Neural crest cell (in vitro differentiated cells): Measurements from ENCODE around the gene ME3. TPM values are rescaled to one million over a fixed set of nuclear protein-coding genes. Genes with fewer than 3 reads are reported as not detected.
"Not testable (repeated sequence)": the region's sequence is repeated elsewhere in the genome, so short reads cannot be mapped to it uniquely, and the experiment has no call there.

Experiments
- DNase-seq: peaks from one replicate; pipeline ENCODE4 v3.0.0; 2021; ENCODE audit warnings: low read depth, mixed read lengths, low spot score
- H3K27ac Mint-ChIP-seq: one replicate; pipeline ENCODE4 v1.8.0; 2021; ENCODE audit warnings: mild to moderate bottlenecking, mixed read lengths; ENCODE audit not compliant: unreplicated experiment
- H3K27me3 Mint-ChIP-seq: 2 replicates; pipeline ENCODE4 v1.8.0; 2021; ENCODE audit warnings: low read depth, mild to moderate bottlenecking, mixed read lengths
- H3K36me3 Mint-ChIP-seq: 2 replicates; pipeline ENCODE4 v1.8.0; 2021; ENCODE audit warnings: low read depth, mild to moderate bottlenecking, mixed read lengths
- H3K4me1 Mint-ChIP-seq: 2 replicates; pipeline ENCODE4 v1.8.0; 2021; ENCODE audit warnings: mixed read lengths
- H3K4me3 Mint-ChIP-seq: one replicate; pipeline ENCODE4 v1.8.0; 2021; ENCODE audit warnings: mild to moderate bottlenecking, mixed read lengths
- H3K9me3 Mint-ChIP-seq: 2 replicates; pipeline ENCODE4 v1.8.0; 2021; ENCODE audit warnings: mixed read lengths
- CTCF ChIP-seq: fragments of 200-600 bp; sonication (generic); conservative IDR thresholded peaks from 2 replicates; pipeline ENCODE4 v1.5.0; 2021; ENCODE audit warnings: antibody characterized with exemption, mild to moderate bottlenecking
- total RNA-seq: library from RNA; stranded (reverse); gene quantifications from 2 replicates; pipeline ENCODE4 v1.2.1, GENCODE V29; 2021

Gene ME3
- total RNA-seq, 1 donor from 2014 or later: 18.9 TPM

DNA sequence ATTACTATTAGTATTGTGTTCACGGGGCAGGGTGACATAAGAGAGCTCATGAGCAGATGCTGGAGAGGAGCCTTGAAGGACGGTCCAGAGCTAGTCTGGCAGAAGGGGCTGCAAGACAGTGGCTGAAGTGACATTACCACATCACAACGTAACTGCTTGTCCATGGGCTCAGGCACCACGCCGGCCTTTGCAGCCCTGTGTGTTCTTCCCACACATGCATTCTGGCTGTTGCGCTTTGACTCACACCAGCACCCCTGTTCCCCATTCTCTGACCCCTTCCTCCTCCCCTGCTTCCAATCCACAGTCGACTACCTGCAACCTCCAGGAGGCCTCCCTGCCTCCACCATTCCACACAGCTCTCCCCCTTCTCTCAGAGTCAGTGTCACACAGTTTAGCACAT lies 103.3 kb downstream of the ME3 start:
- H3K9me3 Mint-ChIP-seq: peaks cover 9% of the 10 kb centered on the region
- DNase-seq: no peak
- H3K4me1 Mint-ChIP-seq: peaks cover 15% of the 10 kb centered on the region
- H3K27me3 Mint-ChIP-seq: no peaks in the 10 kb centered on the region
- TF ChIP-seq CTCF: no peak
- H3K4me3 Mint-ChIP-seq: no peak overlapping the region
- no peak overlapping the region for H3K27ac Mint-ChIP-seq
- H3K36me3 Mint-ChIP-seq: no peaks in the 10 kb centered on the region

- no peak for TF ChIP-seq CTCF
- peaks cover 15% of the 10 kb centered on the region for H3K4me1 Mint-ChIP-seq
- no peak overlapping the region for H3K4me3 Mint-ChIP-seq
- H3K27me3 Mint-ChIP-seq: no peaks in the 10 kb centered on the region
- peaks cover 7% of the 10 kb centered on the region for H3K36me3 Mint-ChIP-seq
- peaks cover 9% of the 10 kb centered on the region for H3K9me3 Mint-ChIP-seq
- H3K27ac Mint-ChIP-seq: no peak overlapping the region
- DNase-seq: no peak
These were observed 106.6 kb downstream of the ME3 start for GRCh38 chr11:86565801-86566312.

DNA sequence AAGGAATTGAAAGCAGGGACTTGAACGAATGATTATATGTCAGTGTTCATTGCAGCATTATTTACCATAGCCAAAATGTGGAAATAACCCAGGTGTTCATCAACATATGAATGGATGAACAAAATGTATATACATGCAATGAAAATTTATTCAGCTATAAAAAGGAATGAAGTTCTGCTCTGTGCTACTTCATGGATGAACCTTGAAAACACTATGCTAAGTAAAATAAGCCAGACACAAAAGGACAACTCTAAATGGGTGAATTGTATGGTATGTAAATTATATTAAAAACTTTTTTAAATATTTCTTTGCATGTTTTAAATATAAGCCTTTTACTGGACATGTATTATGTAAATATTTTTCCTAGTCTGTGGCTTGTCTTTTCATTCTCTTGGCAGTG lies 107.0 kb downstream of the ME3 start:
- peaks cover 9% of the 10 kb centered on the region for H3K9me3 Mint-ChIP-seq
- H3K4me1 Mint-ChIP-seq: peaks cover 15% of the 10 kb centered on the region
- H3K27ac Mint-ChIP-seq: peak overlapping the region; percentile 14
- TF ChIP-seq CTCF: no peak
- H3K36me3 Mint-ChIP-seq: peaks cover 7% of the 10 kb centered on the region
- H3K4me3 Mint-ChIP-seq: no peak overlapping the region
- no peaks in the 10 kb centered on the region for H3K27me3 Mint-ChIP-seq
- DNase-seq: no peak

DNA sequence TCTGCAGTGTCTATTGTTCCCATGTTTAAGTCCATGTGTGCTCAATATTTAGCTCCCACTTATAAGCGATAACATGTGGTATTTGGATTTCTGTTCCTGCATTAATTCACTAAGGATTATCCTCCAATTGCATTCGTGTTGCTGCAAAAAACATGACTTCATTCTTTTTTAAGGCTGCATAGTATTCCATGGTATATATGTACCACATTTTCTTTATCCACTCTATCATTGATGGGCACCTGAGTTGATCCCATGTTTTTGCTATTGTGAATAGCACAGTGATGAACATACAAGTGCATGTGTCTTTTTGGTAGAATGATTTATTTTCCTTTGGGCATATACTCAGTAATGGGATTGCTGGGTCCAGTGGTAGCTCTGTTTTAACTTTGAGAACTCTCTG lies 109.6 kb downstream of the ME3 start:
- Mint-ChIP-seq H3K4me1 (peaks cover 20% of the 10 kb centered on the region), H3K36me3 (peaks cover 13% of the 10 kb centered on the region)
- not testable (repeated sequence) for H3K4me3 Mint-ChIP-seq, H3K27ac Mint-ChIP-seq, H3K27me3 Mint-ChIP-seq, H3K9me3 Mint-ChIP-seq, DNase-seq

GRCh38 chr11:86559311-86559945 lies 113.0 kb downstream of the ME3 start:
- Mint-ChIP-seq H3K27ac (no peak overlapping the region), H3K27me3 (no peaks in the 10 kb centered on the region), H3K9me3 (peaks cover 4% of the 10 kb centered on the region), H3K36me3 (peaks cover 18% of the 10 kb centered on the region), H3K4me1 (peaks cover 5% of the 10 kb centered on the region), H3K4me3 (no peak overlapping the region)
- no peak for TF ChIP-seq CTCF
- DNase-seq: no peak

DNA sequence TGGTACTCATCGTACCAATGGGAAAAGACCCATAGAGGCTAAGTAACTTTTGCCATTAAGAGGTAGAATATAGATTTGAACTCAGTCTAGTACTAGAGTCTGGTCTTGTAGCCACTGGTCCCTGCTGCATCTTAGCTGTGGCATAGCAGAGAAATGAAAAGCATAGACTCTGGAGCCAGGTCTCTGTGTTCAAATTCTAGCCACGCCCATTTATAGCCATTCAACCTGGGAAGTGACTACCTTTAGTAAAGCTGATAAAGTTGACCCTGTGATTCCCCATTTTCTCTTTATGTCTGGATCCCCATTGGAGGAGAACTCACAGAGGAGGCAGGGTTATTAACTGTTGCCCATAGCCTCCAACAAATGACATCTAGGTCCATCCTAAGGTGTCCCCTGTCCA lies 113.6 kb downstream of the ME3 start:
- no peak for TF ChIP-seq CTCF
- Mint-ChIP-seq H3K4me1 (peaks cover 5% of the 10 kb centered on the region), H3K27me3 (no peaks in the 10 kb centered on the region), H3K4me3 (no peak overlapping the region), H3K9me3 (peaks cover 4% of the 10 kb centered on the region), H3K27ac (no peak overlapping the region), H3K36me3 (peaks cover 18% of the 10 kb centered on the region)
- no peak for DNase-seq
